GM19239 (cell line): ENCODE data around the gene FAIM2.
"Not testable (repeated sequence)": the region's sequence is repeated elsewhere in the genome, so short reads cannot be mapped to it uniquely, and the experiment has no call there.

Experiments used
- DNase-seq: peaks from one replicate; pipeline ENCODE4 v3.0.0; 2011; ENCODE audit warnings: low spot score; ENCODE audit not compliant: insufficient read length
- FAIRE-seq: peaks from 2 replicates; lab custom pipeline; 2011; peaks lifted over from hg19 to GRCh38; lab: Jason Lieb, UNC

FAIM2 gene

GRCh38 chr12:49868952-49869815, 34.5 kb downstream of the FAIM2 start:
- DNase-seq (no peak), FAIRE-seq (no peak)

- FAIRE-seq (no peak), DNase-seq (no peak)
These were observed 35.3 kb downstream of the FAIM2 start for GRCh38 chr12:49868449-49868848.

GRCh38 chr12:49867570-49868341, 35.9 kb downstream of the FAIM2 start:
- DNase-seq (no peak), FAIRE-seq (no peak)

GRCh38 chr12:49866859-49867569, 36.7 kb downstream of the FAIM2 start:
- DNase-seq: peak; percentile 92
- FAIRE-seq: no peak

GRCh38 chr12:49865782-49866135, 37.9 kb downstream of the FAIM2 start:
- DNase-seq (no peak), FAIRE-seq (no peak)

- FAIRE-seq (no peak), DNase-seq (no peak)
These were observed 38.5 kb downstream of the FAIM2 start for GRCh38 chr12:49865109-49865781.

- no peak for DNase-seq
These were observed 39.0 kb downstream of the FAIM2 start for GRCh38 chr12:49864798-49865090.

GRCh38 chr12:49863946-49864797, 39.5 kb downstream of the FAIM2 start:
- FAIRE-seq: no peak
- DNase-seq: no peak

More at GRCh38 chr12:49864798-49865090, 39.0 kb downstream of the FAIM2 start:
- no peak for FAIRE-seq

GRCh38 chr12:49860921-49861320, 42.8 kb downstream of the FAIM2 start:
- FAIRE-seq, DNase-seq: not testable (repeated sequence)

- DNase-seq, FAIRE-seq: not testable (repeated sequence)
These were observed 47.8 kb downstream of the FAIM2 start for GRCh38 chr12:49855890-49856289.

- FAIRE-seq: no peak
- no peak for DNase-seq
These were observed 48.7 kb downstream of the FAIM2 start for GRCh38 chr12:49854976-49855375.

- no peak for DNase-seq
- FAIRE-seq: no peak
These were observed 50.0 kb downstream of the FAIM2 start for GRCh38 chr12:49853671-49854070.

GRCh38 chr12:49847161-49847560, 56.5 kb downstream of the FAIM2 start:
- FAIRE-seq (no peak), DNase-seq (no peak)

GRCh38 chr12:49846032-49846431, 57.7 kb downstream of the FAIM2 start:
- no peak for DNase-seq

GRCh38 chr12:49843876-49844437, 59.7 kb downstream of the FAIM2 start:
- no peak for FAIRE-seq
- DNase-seq: no peak

More at GRCh38 chr12:49846032-49846431, 57.7 kb downstream of the FAIM2 start:
- FAIRE-seq: no peak

GRCh38 chr12:49843411-49843810, 60.3 kb downstream of the FAIM2 start:
- no peak for FAIRE-seq

GRCh38 chr12:49842519-49843352, 61.0 kb downstream of the FAIM2 start, which contains the start of gene BCDIN3D:
TSS of gene BCDIN3D (minus strand) at chr12:49843106. CDS start at chr12:49843087, 19 bp downstream.
- DNase-seq: peak; percentile 78
- FAIRE-seq: peak; percentile 95

More at GRCh38 chr12:49843411-49843810, 60.3 kb downstream of the FAIM2 start:
- DNase-seq: no peak
